ENCODE results near the gene VPS37C. TPM values are rescaled to one million over a fixed set of nuclear protein-coding genes. Genes with fewer than 3 reads are reported as not detected.

The VPS37C gene
- total and polyA plus RNA-seq, 2 donors from 2014 or later, result 13.9 to 31.8 TPM

DNA sequence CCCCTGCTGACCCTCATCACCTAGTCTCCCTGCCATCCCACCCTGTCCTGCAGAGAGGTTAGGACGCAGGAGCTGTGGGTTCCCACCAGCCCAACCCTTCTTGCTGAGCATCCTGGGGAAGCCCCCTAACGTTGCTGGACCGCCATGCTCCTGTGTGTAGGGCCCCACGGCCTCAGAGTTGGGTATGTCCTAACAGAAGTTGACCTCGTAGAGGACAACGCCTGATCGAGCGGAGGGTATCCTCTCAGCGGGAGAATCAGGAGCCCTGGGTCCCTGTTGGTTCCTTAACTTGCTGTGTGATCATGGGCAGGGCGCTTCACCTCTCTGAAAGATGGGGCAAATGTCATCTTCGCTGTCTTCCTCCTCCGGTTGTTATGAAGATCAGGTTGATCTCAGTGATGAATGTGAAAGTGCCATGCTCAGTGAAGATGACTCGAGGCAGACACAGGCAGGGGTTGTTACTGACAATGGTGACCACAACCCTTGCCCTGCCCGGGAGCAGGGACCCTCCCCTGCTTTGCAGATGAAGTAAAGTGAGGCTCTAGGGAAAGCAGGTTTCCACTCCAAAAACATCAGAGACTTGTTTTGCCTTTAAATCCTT is 78.2 kb downstream of the VPS37C start:
- TF ChIP-seq, protein P1, sequence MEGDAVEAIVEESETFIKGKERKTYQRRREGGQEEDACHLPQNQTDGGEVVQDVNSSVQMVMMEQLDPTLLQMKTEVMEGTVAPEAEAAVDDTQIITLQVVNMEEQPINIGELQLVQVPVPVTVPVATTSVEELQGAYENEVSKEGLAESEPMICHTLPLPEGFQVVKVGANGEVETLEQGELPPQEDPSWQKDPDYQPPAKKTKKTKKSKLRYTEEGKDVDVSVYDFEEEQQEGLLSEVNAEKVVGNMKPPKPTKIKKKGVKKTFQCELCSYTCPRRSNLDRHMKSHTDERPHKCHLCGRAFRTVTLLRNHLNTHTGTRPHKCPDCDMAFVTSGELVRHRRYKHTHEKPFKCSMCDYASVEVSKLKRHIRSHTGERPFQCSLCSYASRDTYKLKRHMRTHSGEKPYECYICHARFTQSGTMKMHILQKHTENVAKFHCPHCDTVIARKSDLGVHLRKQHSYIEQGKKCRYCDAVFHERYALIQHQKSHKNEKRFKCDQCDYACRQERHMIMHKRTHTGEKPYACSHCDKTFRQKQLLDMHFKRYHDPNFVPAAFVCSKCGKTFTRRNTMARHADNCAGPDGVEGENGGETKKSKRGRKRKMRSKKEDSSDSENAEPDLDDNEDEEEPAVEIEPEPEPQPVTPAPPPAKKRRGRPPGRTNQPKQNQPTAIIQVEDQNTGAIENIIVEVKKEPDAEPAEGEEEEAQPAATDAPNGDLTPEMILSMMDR (IDR thresholded peaks at IDR 0.05; ENCODE audit: borderline replicate concordance, extremely low read depth, insufficient read depth), result no peak
- Histone ChIP-seq H3K9ac (ENCODE audit: low read length in 3 of 3) (no peak overlapping the region), H3K36me3 (ENCODE audit: control insufficient read depth in 2 of 3, insufficient read depth in 3 of 3, low read length in 3 of 3) (no peaks in the 10 kb centered on the region), H3K9me3 (ENCODE audit: control insufficient read depth in 2 of 3, insufficient read depth in 1 of 3, low read length in 3 of 3) (no peaks in the 10 kb centered on the region), H3K27me3 (ENCODE audit: control insufficient read depth, insufficient read depth, low read length) (no peaks in the 10 kb centered on the region), H3K4me1 (ENCODE audit: control insufficient read depth in 2 of 3, insufficient read depth in 2 of 3, low read depth in 1 of 3, low read length in 3 of 3) (no peaks in the 10 kb centered on the region), H3K4me3 (ENCODE audit: low read length in 3 of 3) (no peak overlapping the region), H3K27ac (ENCODE audit: low read depth in 2 of 2, low read length in 2 of 2) (no peak overlapping the region)
- FAIRE-seq (no peak), DNase-seq (no peak)
- intact Hi-C loops (cut with DNase I), result no loop called here

DNA sequence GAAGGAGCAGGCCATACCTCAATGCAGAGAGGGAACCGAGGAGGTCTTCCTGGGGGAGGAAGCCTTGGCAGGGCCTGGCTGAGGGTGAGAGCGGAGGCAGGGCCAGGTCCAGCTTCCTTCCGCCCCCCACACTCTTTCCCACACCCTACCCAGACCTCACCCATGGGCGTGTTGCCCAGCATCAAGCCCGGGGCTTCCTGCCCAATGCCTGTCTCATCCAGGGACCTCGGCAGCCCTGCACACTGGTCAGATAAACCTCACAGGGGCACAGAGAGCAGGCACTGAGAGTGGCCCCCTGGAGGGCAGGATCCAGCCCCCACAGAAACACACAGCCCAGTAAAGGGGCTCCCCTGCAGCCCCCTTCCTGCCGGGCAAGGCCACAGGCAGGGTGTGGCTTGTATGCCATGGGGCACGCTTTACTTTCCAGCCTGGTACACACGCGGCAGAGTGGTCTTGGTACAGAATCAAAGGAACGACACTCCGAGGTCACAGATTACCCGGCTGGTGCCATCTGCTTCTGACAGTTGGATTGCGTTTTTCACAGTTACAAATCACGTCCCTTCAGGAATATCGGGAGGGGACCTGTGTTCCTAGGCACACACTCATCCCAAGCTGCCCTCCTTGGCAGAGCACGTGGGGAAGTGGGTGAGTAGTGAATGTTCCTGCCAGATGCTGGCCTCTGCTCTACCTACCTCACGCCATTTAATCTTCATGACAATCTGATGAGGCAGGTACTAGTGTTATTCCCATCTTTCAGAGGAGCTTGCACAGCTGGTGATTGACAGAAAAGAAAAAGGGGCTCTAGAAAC is 79.0 kb downstream of the VPS37C start:
- Histone ChIP-seq H3K9me3 (ENCODE audit: control insufficient read depth in 2 of 3, insufficient read depth in 1 of 3, low read length in 3 of 3) (no peaks in the 10 kb centered on the region), H3K27me3 (ENCODE audit: control insufficient read depth, insufficient read depth, low read length) (no peaks in the 10 kb centered on the region), H3K27ac (ENCODE audit: low read depth in 2 of 2, low read length in 2 of 2) (no peak overlapping the region), H3K4me3 (ENCODE audit: low read length in 3 of 3) (no peak overlapping the region), H3K9ac (ENCODE audit: low read length in 3 of 3) (no peak overlapping the region), H3K4me1 (ENCODE audit: control insufficient read depth in 2 of 3, insufficient read depth in 2 of 3, low read depth in 1 of 3, low read length in 3 of 3) (no peaks in the 10 kb centered on the region), H3K36me3 (ENCODE audit: control insufficient read depth in 2 of 3, insufficient read depth in 3 of 3, low read length in 3 of 3) (no peaks in the 10 kb centered on the region)
- DNase-seq (no peak), FAIRE-seq (no peak)
- TF ChIP-seq, protein P1 (IDR thresholded peaks at IDR 0.05; ENCODE audit: borderline replicate concordance, extremely low read depth, insufficient read depth), result no peak
- intact Hi-C loops (cut with DNase I), result no loop called here

DNA sequence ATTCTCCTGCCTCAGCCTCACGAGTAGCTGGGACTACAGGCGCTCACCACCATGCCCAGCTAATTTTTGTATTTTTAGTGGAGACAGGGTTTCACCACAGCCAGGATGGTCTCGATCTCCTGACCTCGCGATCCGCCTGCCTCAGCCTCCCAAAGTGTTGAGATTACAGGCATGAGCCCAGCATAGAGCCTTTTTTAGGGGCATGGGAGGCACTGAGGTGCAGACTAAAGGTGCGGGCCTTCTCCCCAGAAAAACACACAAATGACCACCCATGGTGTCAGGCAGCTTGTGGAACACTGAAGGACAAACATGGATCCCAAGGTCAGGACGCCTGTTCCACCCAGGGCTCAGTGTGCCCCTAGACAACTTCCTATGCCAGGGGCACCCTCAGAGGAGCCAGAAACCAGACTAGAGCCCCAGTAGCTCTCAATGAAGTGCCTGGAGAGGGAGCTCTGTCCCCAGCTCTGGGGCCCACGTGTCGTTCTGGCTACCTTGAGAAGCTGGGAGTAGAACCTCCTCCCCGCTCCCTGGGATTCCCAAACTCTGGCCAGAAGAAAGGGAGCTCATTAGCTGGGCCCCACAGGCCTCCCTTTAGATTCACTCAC is 80.1 kb downstream of the VPS37C start:
- Histone ChIP-seq H3K36me3 (ENCODE audit: control insufficient read depth in 2 of 3, insufficient read depth in 3 of 3, low read length in 3 of 3) (no peaks in the 10 kb centered on the region), H3K9me3 (ENCODE audit: control insufficient read depth in 2 of 3, insufficient read depth in 1 of 3, low read length in 3 of 3) (no peaks in the 10 kb centered on the region), H3K4me1 (ENCODE audit: control insufficient read depth in 2 of 3, insufficient read depth in 2 of 3, low read depth in 1 of 3, low read length in 3 of 3) (no peaks in the 10 kb centered on the region), H3K27me3 (ENCODE audit: control insufficient read depth, insufficient read depth, low read length) (no peaks in the 10 kb centered on the region), H3K27ac (ENCODE audit: low read depth in 2 of 2, low read length in 2 of 2) (no peak overlapping the region), H3K4me3 (ENCODE audit: low read length in 3 of 3) (no peak overlapping the region), H3K9ac (ENCODE audit: low read length in 3 of 3) (no peak overlapping the region)
- no peak for FAIRE-seq
- intact Hi-C loops (cut with DNase I), result no loop called here
- no peak for DNase-seq
- TF ChIP-seq, protein P1 (IDR thresholded peaks at IDR 0.05; ENCODE audit: borderline replicate concordance, extremely low read depth, insufficient read depth), result no peak

Data from kidney (tissue), 14 donors.